Aorta (tissue), 5 donors: ENCODE measurements around the gene IQSEC2. TPM values are rescaled to one million over a fixed set of nuclear protein-coding genes. Genes with fewer than 3 reads are reported as not detected.

Source experiments
- ATAC-seq: fragments of 200-7000 bp; cut with Tn5 transposase; one replicate; pipeline ENCODE4 v1.9.1; 2022; ENCODE audit warnings: moderate library complexity; ENCODE audit not compliant: low FRiP score
- DNase-seq, 2 donors: peaks; one replicate each; pipeline ENCODE4 v3.0.0-alpha.2; 2020
- H3K27ac ChIP-seq, 2 donors: one replicate each; pipeline ENCODE4 v1.5.1; 2013; ENCODE audit warnings: low read length in 2 of 2, mild to moderate bottlenecking in 2 of 2, moderate library complexity in 2 of 2, control low read depth in 1 of 2, inconsistent platforms in 1 of 2, low read depth in 1 of 2
- H3K27me3 ChIP-seq, 2 donors: one replicate each; pipeline ENCODE4 v1.6.1; 2013; ENCODE audit warnings: control low read depth in 1 of 2, low read length in 1 of 2, mild to moderate bottlenecking in 1 of 2, moderate library complexity in 1 of 2; ENCODE audit not compliant: insufficient read depth in 2 of 2, control insufficient read depth in 1 of 2
- H3K36me3 ChIP-seq, 2 donors: one replicate each; pipeline ENCODE4 v1.6.1; 2013; ENCODE audit warnings: control low read depth in 1 of 2, low read length in 1 of 2, mild to moderate bottlenecking in 1 of 2; ENCODE audit not compliant: insufficient read depth in 2 of 2, control insufficient read depth in 1 of 2
- H3K4me1 ChIP-seq, 2 donors: one replicate each; pipeline ENCODE4 v1.6.1; 2013; ENCODE audit warnings: low read length in 2 of 2, control low read depth in 1 of 2, mild to moderate bottlenecking in 1 of 2, moderate library complexity in 1 of 2; ENCODE audit not compliant: insufficient read depth in 2 of 2, control insufficient read depth in 1 of 2
- H3K4me3 ChIP-seq, 2 donors: one replicate each; pipeline ENCODE4 v1.5.1; 2013; ENCODE audit warnings: low read length in 2 of 2, control low read depth in 1 of 2, mild to moderate bottlenecking in 1 of 2
- H3K9me3 ChIP-seq: one replicate; pipeline ENCODE4 v1.6.1; 2013; ENCODE audit warnings: mild to moderate bottlenecking, low read length; ENCODE audit not compliant: control insufficient read depth
- WGBS, 2 donors: extraction: QIAGEN DNeasy Blood & Tissue Kit; methylation state at CpG; one replicate each; pipeline ENCODE4 v1.1.7; 2013; 5-methylcytosine and 5-hydroxymethylcytosine counted together
- intact Hi-C, 2 donors: fragments of 100-400 bp; cut with DNase I; formaldehyde crosslinking; loops; one replicate each; pipeline versions ENCODE4 v1.14.2 to v1.15.0; 2022
- polyA plus RNA-seq, 2 donors: library from polyadenylated mRNA; stranded (reverse); fragments of 200-250 nt; gene quantifications; one replicate each; pipeline ENCODE4 v1.2.3, GENCODE V29; 2013
- total RNA-seq, 2 donors: library from RNA; stranded (reverse); fragmentation: NEBNext Ultra II Directional; extraction: Animal tissue kit (Norgen Biotek cat#: 25700); gene quantifications; one replicate each; pipeline ENCODE4 v1.2.1, GENCODE V29; 2021
- donor health status: healthy with polysubstance abuse.
- donor health status: Bipolar disorder and iron deficiency.
- donor health status: DM: no; HTN: no; CAD: no.
- donor health status: DM: no; HTN: no; CAD: no.
- donor health status: DM: yes; HTN: yes; CAD: no.

The IQSEC2 gene
- total and polyA plus RNA-seq, 4 donors: 15.2 to 27.4 (median 16.2) TPM

DNA sequence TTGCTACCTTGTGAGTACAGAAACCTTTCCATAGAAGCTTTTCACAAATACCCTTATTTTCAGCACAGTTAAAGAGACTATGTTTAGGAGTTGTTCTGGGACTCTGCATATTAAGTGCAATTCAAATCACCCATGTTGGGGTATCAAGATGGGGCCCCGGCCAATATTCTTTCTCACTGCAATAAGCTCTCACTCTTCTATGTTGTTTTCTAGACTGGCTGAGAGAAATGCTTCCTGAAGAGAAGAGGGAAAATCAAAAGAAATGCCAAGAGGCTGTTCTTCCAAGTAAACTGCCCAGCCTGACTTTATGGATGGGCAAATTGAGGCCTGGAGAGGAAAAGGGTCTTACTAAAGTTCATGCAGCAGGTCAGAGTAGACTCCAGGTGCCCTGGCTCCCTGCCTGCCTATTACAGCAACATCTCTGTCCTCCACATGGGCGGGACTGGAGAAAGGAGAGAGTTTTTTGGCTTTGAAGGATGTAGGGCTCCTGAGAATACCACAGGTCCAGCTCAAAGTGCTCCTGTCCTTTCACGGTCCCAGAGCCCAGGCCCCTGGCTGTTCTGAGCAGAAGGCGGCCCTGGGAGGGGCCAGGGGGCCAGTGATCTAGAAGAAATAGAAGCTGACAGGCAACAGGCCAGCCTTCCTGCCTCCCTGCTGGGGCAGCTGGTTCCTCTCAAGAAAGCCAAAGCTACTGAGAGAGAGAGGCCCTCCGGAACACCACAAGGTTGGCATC, 745 bp upstream of the IQSEC2 start:
- Histone ChIP-seq H3K9me3 (no peaks in the 10 kb centered on the region), H3K4me3 (peak overlapping the region in 1 of 2 donors; percentile 57), H3K27me3 (no peaks in the 10 kb centered on the region), H3K27ac (peak overlapping the region in 1 of 2 donors; percentile 98), H3K36me3 (no peaks in the 10 kb centered on the region), H3K4me1 (no peaks in the 10 kb centered on the region)
- DNase-seq (no peak), ATAC-seq (no peak)
- intact Hi-C loops: no loop called here
- 49 to 53% methylated on average over 5 of the region's 5 CpGs for WGBS, 2 donors

DNA sequence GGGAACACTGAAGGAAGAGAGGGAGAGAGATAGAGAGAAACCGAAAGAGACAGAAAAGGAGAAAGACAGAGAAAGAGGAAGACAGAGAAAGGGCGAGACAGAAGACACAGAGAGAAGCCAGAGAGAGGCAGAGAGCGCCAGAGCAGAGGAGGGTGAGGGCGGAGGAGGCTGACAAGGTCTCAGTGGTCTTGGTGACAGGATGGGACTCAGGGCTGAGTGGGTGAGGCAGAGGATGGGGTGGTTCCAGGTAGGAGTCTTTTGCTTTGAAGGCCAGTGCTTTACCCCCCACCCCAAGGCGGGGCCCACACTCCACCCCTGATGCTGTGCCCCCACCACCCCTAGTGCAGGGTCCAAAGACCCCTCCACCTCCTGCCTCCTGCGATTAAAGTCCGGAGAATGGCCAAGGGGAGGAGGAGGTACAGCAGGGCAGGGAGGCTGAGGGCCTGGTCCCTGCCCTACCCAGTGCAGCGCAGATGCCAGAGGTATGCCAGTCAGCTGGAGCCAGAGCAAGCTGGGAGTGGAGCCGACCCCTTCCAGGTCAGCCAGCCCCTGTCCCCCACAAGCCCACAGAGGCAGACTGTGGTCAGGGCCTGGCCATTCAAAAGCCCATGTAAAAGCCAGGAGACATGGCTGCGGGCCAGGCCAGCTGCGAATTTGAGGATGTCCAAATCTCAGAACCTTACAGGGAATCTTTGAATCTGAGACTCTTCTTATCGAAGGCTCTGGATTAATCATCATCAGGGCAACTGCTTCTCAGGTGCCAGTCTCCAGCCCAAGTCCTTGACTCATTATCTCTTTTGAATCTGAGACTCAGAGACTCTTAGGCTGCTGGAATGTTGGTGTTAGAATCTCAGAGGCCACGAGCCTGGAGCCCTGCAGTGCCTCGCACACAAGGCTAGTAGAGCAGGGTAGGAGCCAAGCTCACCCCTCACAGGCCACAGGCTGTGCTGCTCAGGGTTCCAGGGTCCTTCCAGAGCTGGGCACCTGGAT, 758 bp downstream of the IQSEC2 start:
- H3K27me3 ChIP-seq: no peaks in the 10 kb centered on the region
- no peaks in the 10 kb centered on the region for H3K4me1 ChIP-seq
- peak in 1 of 2 donors; percentile 67 for DNase-seq
- peak overlapping the region; percentile 23 to 74 for H3K27ac ChIP-seq
- intact Hi-C loops: no loop called here
- H3K9me3 ChIP-seq: no peaks in the 10 kb centered on the region
- H3K4me3 ChIP-seq: peak overlapping the region; percentile 52 to 57
- WGBS, 2 donors: 53 to 57% methylated on average over 14 of the region's 14 CpGs
- ATAC-seq: peak; percentile 45
- no peaks in the 10 kb centered on the region for H3K36me3 ChIP-seq

- H3K36me3 ChIP-seq: no peaks in the 10 kb centered on the region
- H3K9me3 ChIP-seq: no peaks in the 10 kb centered on the region
- ATAC-seq (no peak), DNase-seq (no peak)
- no peak overlapping the region for H3K4me3 ChIP-seq
- intact Hi-C loops: no loop called here
- H3K4me1 ChIP-seq: no peaks in the 10 kb centered on the region
- no peak overlapping the region for H3K27ac ChIP-seq
- H3K27me3 ChIP-seq: no peaks in the 10 kb centered on the region
- WGBS, 2 donors: 61 to 91% methylated on average over 14 of the region's 14 CpGs
Observed at GRCh38 chrX:53279296-53280237, 1.8 kb downstream of the IQSEC2 start.

DNA sequence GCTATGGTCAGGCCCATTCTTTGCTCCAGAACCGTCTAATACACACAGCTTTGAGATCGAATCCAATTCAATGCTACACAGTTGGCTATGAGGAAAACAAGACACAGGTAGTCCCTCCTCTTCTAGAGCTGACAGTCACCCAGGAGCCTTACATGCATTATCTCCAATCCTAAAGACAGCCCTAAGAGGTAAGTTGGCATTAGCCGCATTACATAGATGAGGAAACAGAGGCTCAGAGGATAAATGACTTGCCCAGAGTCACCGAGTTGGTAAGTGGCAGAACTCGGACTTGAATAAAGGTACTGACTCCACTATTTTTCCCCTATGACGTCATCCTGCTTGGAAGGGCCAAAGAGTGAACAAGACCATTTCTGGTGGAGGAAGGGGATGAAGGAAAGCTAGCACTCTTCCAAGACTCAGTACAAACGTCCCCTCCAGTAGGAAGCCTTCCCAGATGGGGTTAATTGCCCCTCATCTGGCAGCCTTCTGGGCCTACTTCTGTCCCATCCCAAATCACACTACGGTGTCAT, 8.5 kb downstream of the IQSEC2 start:
- no peak for DNase-seq

GRCh38 chrX:53269536-53270107, 11.8 kb downstream of the IQSEC2 start:
- H3K36me3 ChIP-seq: no peaks in the 10 kb centered on the region
- intact Hi-C loops: no loop called here
- H3K9me3 ChIP-seq: no peaks in the 10 kb centered on the region
- H3K4me1 ChIP-seq: no peaks in the 10 kb centered on the region
- no peak for DNase-seq
- H3K27me3 ChIP-seq: no peaks in the 10 kb centered on the region
- H3K4me3 ChIP-seq: no peak overlapping the region
- no peak for ATAC-seq
- no peak overlapping the region for H3K27ac ChIP-seq
- WGBS, 2 donors: 80 to 89% methylated on average over 14 of the region's 14 CpGs

More for the DNA sequence above, 8.5 kb downstream of the IQSEC2 start:
- H3K27me3 ChIP-seq: no peaks in the 10 kb centered on the region
- H3K9me3 ChIP-seq: no peaks in the 10 kb centered on the region
- intact Hi-C loops: no loop called here
- no peak overlapping the region for H3K27ac ChIP-seq
- WGBS, 2 donors: 65 to 76% methylated on average over 8 of the region's 8 CpGs
- ATAC-seq: no peak
- H3K36me3 ChIP-seq: no peaks in the 10 kb centered on the region
- H3K4me1 ChIP-seq: no peaks in the 10 kb centered on the region
- H3K4me3 ChIP-seq: no peak overlapping the region

GRCh38 chrX:53268173-53268572, 13.2 kb downstream of the IQSEC2 start:
- WGBS, 2 donors: 74 to 75% methylated on average over 7 of the region's 7 CpGs
- Histone ChIP-seq H3K4me1 (no peaks in the 10 kb centered on the region), H3K4me3 (no peak overlapping the region), H3K27ac (no peak overlapping the region), H3K36me3 (no peaks in the 10 kb centered on the region), H3K27me3 (no peaks in the 10 kb centered on the region), H3K9me3 (no peaks in the 10 kb centered on the region)
- ATAC-seq: no peak
- DNase-seq: no peak
- intact Hi-C loops: no loop called here

GRCh38 chrX:53266914-53267313, 14.5 kb downstream of the IQSEC2 start:
- Histone ChIP-seq H3K4me3 (no peak overlapping the region), H3K4me1 (no peaks in the 10 kb centered on the region), H3K27ac (no peak overlapping the region), H3K9me3 (no peaks in the 10 kb centered on the region), H3K27me3 (no peaks in the 10 kb centered on the region), H3K36me3 (no peaks in the 10 kb centered on the region)
- DNase-seq (no peak), ATAC-seq (no peak)
- intact Hi-C loops: no loop called here
- WGBS, 2 donors: 84% methylated on average over 8 to 11 of the region's 11 CpGs
